ENCODE measurements around the gene DCHS2. TPM values are rescaled to one million over a fixed set of nuclear protein-coding genes. Genes with fewer than 3 reads are reported as not detected.

DCHS2 gene
- total RNA-seq, 1 experiment from 2014 or later: not detected

GRCh38 chr4:154307451-154307850 lies 184.1 kb downstream of the DCHS2 start:
- no peaks in the 10 kb centered on the region for H3K36me3 ChIP-seq (ENCODE audit: control insufficient read depth, insufficient read depth, low read length)
- no peak overlapping the region for H3K4me3 ChIP-seq (ENCODE audit: low read depth, low read length)
- intact Hi-C loops (cut with micrococcal nuclease; ENCODE audit: unreplicated experiment): no loop called here
- TF ChIP-seq CTCF (IDR thresholded peaks at IDR 0.05; ENCODE audit: insufficient read depth in 1 of 2, low read depth in 1 of 2, low read length in 1 of 2, severe bottlenecking in 1 of 2, unreplicated experiment in 1 of 2): no peak
- Mint-ChIP-seq H3K36me3 (ENCODE audit: insufficient read depth, unreplicated experiment) (no peaks in the 10 kb centered on the region), H3K4me1 (ENCODE audit: low read depth, unreplicated experiment) (no peaks in the 10 kb centered on the region), H3K9me3 (ENCODE audit: unreplicated experiment) (no peaks in the 10 kb centered on the region), H3K4me3 (ENCODE audit: unreplicated experiment) (no peak overlapping the region), H3K27ac (ENCODE audit: unreplicated experiment) (no peak overlapping the region), H3K27me3 (ENCODE audit: insufficient read depth, unreplicated experiment) (peaks cover 4% of the 10 kb centered on the region)
- POLR2A ChIA-PET: no interaction called here
- CTCF ChIA-PET: no interaction called here
- no peak for DNase-seq
- no peaks in the 10 kb centered on the region for H3K9me3 ChIP-seq
- no TSS peak for BruUV-seq (replicated peaks)
- H3K27me3 ChIP-seq (replicated peaks; ENCODE audit: control insufficient read depth, insufficient read depth, low read length): no peaks in the 10 kb centered on the region
- no peaks in the 10 kb centered on the region for H3K4me1 ChIP-seq

GRCh38 chr4:154305616-154306015 lies 186.0 kb downstream of the DCHS2 start:
- Mint-ChIP-seq H3K4me3 (ENCODE audit: unreplicated experiment) (no peak overlapping the region), H3K27ac (ENCODE audit: unreplicated experiment) (no peak overlapping the region), H3K4me1 (ENCODE audit: low read depth, unreplicated experiment) (no peaks in the 10 kb centered on the region), H3K36me3 (ENCODE audit: insufficient read depth, unreplicated experiment) (no peaks in the 10 kb centered on the region), H3K27me3 (ENCODE audit: insufficient read depth, unreplicated experiment) (peaks cover 3% of the 10 kb centered on the region), H3K9me3 (ENCODE audit: unreplicated experiment) (no peaks in the 10 kb centered on the region)
- intact Hi-C loops (cut with micrococcal nuclease; ENCODE audit: unreplicated experiment): no loop called here
- no peaks in the 10 kb centered on the region for H3K9me3 ChIP-seq
- TF ChIP-seq CTCF (IDR thresholded peaks at IDR 0.05; ENCODE audit: insufficient read depth in 1 of 2, low read depth in 1 of 2, low read length in 1 of 2, severe bottlenecking in 1 of 2, unreplicated experiment in 1 of 2): no peak
- ChIA-PET CTCF (no interaction called here), POLR2A (no interaction called here)
- BruUV-seq (replicated peaks): no TSS peak
- DNase-seq: no peak
- no peaks in the 10 kb centered on the region for H3K27me3 ChIP-seq (replicated peaks; ENCODE audit: control insufficient read depth, insufficient read depth, low read length)
- H3K4me3 ChIP-seq (ENCODE audit: low read depth, low read length): no peak overlapping the region
- H3K36me3 ChIP-seq (ENCODE audit: control insufficient read depth, insufficient read depth, low read length): no peaks in the 10 kb centered on the region
- H3K4me1 ChIP-seq: no peaks in the 10 kb centered on the region

DNA sequence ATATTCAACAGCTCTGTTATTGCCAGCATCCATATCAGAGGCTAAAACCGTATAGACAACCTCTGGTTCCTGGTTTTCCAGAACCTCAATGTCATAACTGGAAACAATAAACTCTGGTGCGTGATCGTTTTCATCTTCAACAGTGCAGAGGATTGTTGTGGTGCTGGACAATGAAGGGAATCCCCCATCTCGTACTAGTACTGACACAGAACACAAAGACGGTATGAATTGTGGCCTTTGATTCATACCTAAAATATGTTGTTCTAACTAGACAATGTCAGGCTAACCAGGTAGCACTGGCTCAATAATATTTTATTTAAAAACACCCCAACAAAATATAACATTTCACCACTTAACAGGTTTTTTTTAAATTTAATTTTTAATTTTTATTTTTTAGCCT lies 186.9 kb downstream of the DCHS2 start:
- Histone ChIP-seq H3K27me3 (replicated peaks; ENCODE audit: control insufficient read depth, insufficient read depth, low read length) (no peaks in the 10 kb centered on the region), H3K4me3 (ENCODE audit: low read depth, low read length) (no peak overlapping the region), H3K4me1 (no peaks in the 10 kb centered on the region), H3K9me3 (no peaks in the 10 kb centered on the region), H3K36me3 (ENCODE audit: control insufficient read depth, insufficient read depth, low read length) (no peaks in the 10 kb centered on the region)
- TF ChIP-seq CTCF (IDR thresholded peaks at IDR 0.05; ENCODE audit: insufficient read depth in 1 of 2, low read depth in 1 of 2, low read length in 1 of 2, severe bottlenecking in 1 of 2, unreplicated experiment in 1 of 2): no peak
- no peak for DNase-seq
- no peaks in the 10 kb centered on the region for H3K4me1 Mint-ChIP-seq (ENCODE audit: low read depth, unreplicated experiment)
- ChIA-PET CTCF (no interaction called here), POLR2A (no interaction called here)
- intact Hi-C loops (cut with micrococcal nuclease; ENCODE audit: unreplicated experiment): no loop called here
- no TSS peak for BruUV-seq (replicated peaks)
- no peak overlapping the region for H3K27ac Mint-ChIP-seq (ENCODE audit: unreplicated experiment)
- peaks cover 9% of the 10 kb centered on the region for H3K27me3 Mint-ChIP-seq (ENCODE audit: insufficient read depth, unreplicated experiment)
- H3K9me3 Mint-ChIP-seq (ENCODE audit: unreplicated experiment): no peaks in the 10 kb centered on the region
- no peaks in the 10 kb centered on the region for H3K36me3 Mint-ChIP-seq (ENCODE audit: insufficient read depth, unreplicated experiment)
- H3K4me3 Mint-ChIP-seq (ENCODE audit: unreplicated experiment): no peak overlapping the region
